Spinal cord (tissue), 10 donors: ENCODE results near the gene REC114. TPM values are rescaled to one million over a fixed set of nuclear protein-coding genes. Genes with fewer than 3 reads are reported as not detected.
"Not testable (repeated sequence)": the region's sequence is repeated elsewhere in the genome, so short reads cannot be mapped to it uniquely, and the experiment has no call there.

Experiments
- DNase-seq, 6 donors: peaks; one replicate each; pipeline versions ENCODE4 v3.0.0 to v3.0.0-alpha.2; 2013 to 2015; ENCODE audit warnings: low spot score in 6 of 6, low read depth in 4 of 6
- H3K27ac ChIP-seq: one replicate; pipeline ENCODE4 v1.5.1; 2013; ENCODE audit warnings: low read depth, low read length, control low read depth
- H3K27me3 ChIP-seq: one replicate; pipeline ENCODE4 v1.6.1; 2013; ENCODE audit warnings: low read length; ENCODE audit not compliant: control insufficient read depth, insufficient read depth
- H3K36me3 ChIP-seq: one replicate; pipeline ENCODE4 v1.6.1; 2013; ENCODE audit warnings: low read length; ENCODE audit not compliant: control insufficient read depth, insufficient read depth
- H3K4me1 ChIP-seq: one replicate; pipeline ENCODE4 v1.6.1; 2013; ENCODE audit warnings: low read length; ENCODE audit not compliant: control insufficient read depth, insufficient read depth
- H3K4me3 ChIP-seq: one replicate; pipeline ENCODE4 v1.5.1; 2013; ENCODE audit warnings: low read depth, low read length, control low read depth
- H3K9me3 ChIP-seq: one replicate; pipeline ENCODE4 v1.6.1; 2013; ENCODE audit warnings: low read length; ENCODE audit not compliant: control insufficient read depth, insufficient read depth
- WGBS: methylation state at CpG from one replicate; pipeline ENCODE4 v1.1.5; 2013; ENCODE audit warnings: missing lambda C conversion rate; ENCODE audit not compliant: insufficient coverage; 5-methylcytosine and 5-hydroxymethylcytosine counted together
- long read RNA-seq, 4 donors: transcript quantifications; one replicate each; lab custom pipeline, GENCODE V29; 2026
- polyA plus RNA-seq, 2 donors: library from polyadenylated mRNA; unstranded; fragments of 120-200 nt; gene quantifications; one replicate each; pipeline ENCODE4 v1.2.1, GENCODE V29; 2013; ENCODE audit not compliant: insufficient read length in 2 of 2
- total RNA-seq, 2 donors: library from RNA; depleted of rRNA in 1 of 2; stranded (reverse); fragments of 120-200 nt in 1 of 2; fragments of >200 nt in 1 of 2; gene quantifications; one replicate each; pipeline versions ENCODE4 v1.2.3 to v1.2.4, GENCODE V29; 2013 to 2014
- donor health status: healthy.

The REC114 gene
- not detected for total RNA-seq
- not detected for polyA plus RNA-seq
- long read RNA-seq, donor 1 = 0 reads
- long read RNA-seq, donor 2 = 0 reads
- long read RNA-seq, donor 3 = 0 reads
- long read RNA-seq, donor 4, partial matches to known transcripts = 63 of 138 reads
- long read RNA-seq, donor 4, other reads (novel, unspliced or antisense) = 75 of 138 reads

GRCh38 chr15:73442968-73443367 is at the start of gene REC114:
Gene REC114, plus strand, starts transcription at chr15:73443164. Its CDS starts 22 bp downstream, at chr15:73443186.
- Histone ChIP-seq H3K4me1 (no peaks in the 10 kb centered on the region), H3K9me3 (no peaks in the 10 kb centered on the region), H3K4me3 (no peak within 1 kb of the TSS), H3K36me3 (no peaks in the 10 kb centered on the region), H3K27ac (no peak within 1 kb of the TSS), H3K27me3 (no peaks in the 10 kb centered on the region)
- WGBS = 94% methylated on average over 20 of the region's 22 CpGs
- no peak for DNase-seq

- DNase-seq = no peak
- Histone ChIP-seq H3K4me3 (no peak overlapping the region), H3K27me3 (no peaks in the 10 kb centered on the region), H3K36me3 (no peaks in the 10 kb centered on the region), H3K9me3 (no peaks in the 10 kb centered on the region), H3K27ac (no peak overlapping the region), H3K4me1 (no peaks in the 10 kb centered on the region)
- WGBS = 78% methylated on average over 1 of the region's 2 CpGs
Measured at GRCh38 chr15:73393336-73393735, 49.6 kb upstream of the REC114 start.

- Histone ChIP-seq H3K9me3 (no peaks in the 10 kb centered on the region), H3K4me3 (no peak overlapping the region), H3K27me3 (no peaks in the 10 kb centered on the region), H3K4me1 (no peaks in the 10 kb centered on the region), H3K27ac (no peak overlapping the region), H3K36me3 (no peaks in the 10 kb centered on the region)
- DNase-seq = peak in 2 of 6 donors; percentile 11 to 38
Measured at GRCh38 chr15:73394782-73395181, 48.2 kb upstream of the REC114 start.

- 100% methylated on average over 1 of the region's 2 CpGs for WGBS
- H3K9me3 ChIP-seq = no peaks in the 10 kb centered on the region
- H3K4me1 ChIP-seq = no peaks in the 10 kb centered on the region
- H3K27ac ChIP-seq = no peak overlapping the region
- no peaks in the 10 kb centered on the region for H3K27me3 ChIP-seq
- H3K36me3 ChIP-seq = no peaks in the 10 kb centered on the region
- DNase-seq = no peak
- no peak overlapping the region for H3K4me3 ChIP-seq
Measured at GRCh38 chr15:73395671-73396070, 47.3 kb upstream of the REC114 start.

- no peaks in the 10 kb centered on the region for H3K4me1 ChIP-seq
- H3K36me3 ChIP-seq = no peaks in the 10 kb centered on the region
- WGBS = 65% methylated on average over 3 of the region's 5 CpGs
- H3K27me3 ChIP-seq = no peaks in the 10 kb centered on the region
- no peak overlapping the region for H3K27ac ChIP-seq
- no peaks in the 10 kb centered on the region for H3K9me3 ChIP-seq
- DNase-seq = no peak
- no peak overlapping the region for H3K4me3 ChIP-seq
Measured at GRCh38 chr15:73397461-73397860, 45.5 kb upstream of the REC114 start.

GRCh38 chr15:73398861-73399260 is 44.1 kb upstream of the REC114 start:
- WGBS = 100% methylated on average over 3 of the region's 4 CpGs
- no peaks in the 10 kb centered on the region for H3K27me3 ChIP-seq
- H3K4me3 ChIP-seq = no peak overlapping the region
- DNase-seq = no peak
- H3K4me1 ChIP-seq = no peaks in the 10 kb centered on the region
- H3K36me3 ChIP-seq = no peaks in the 10 kb centered on the region
- no peak overlapping the region for H3K27ac ChIP-seq
- H3K9me3 ChIP-seq = no peaks in the 10 kb centered on the region

- H3K36me3 ChIP-seq, H3K4me3 ChIP-seq, H3K27ac ChIP-seq, H3K27me3 ChIP-seq, H3K9me3 ChIP-seq, H3K4me1 ChIP-seq, DNase-seq: not testable (repeated sequence)
- WGBS = 92% methylated on average over 5 of the region's 6 CpGs
Measured at GRCh38 chr15:73400222-73400621, 42.7 kb upstream of the REC114 start.

GRCh38 chr15:73403171-73403570 is 39.8 kb upstream of the REC114 start:
- Histone ChIP-seq H3K4me3 (no peak overlapping the region), H3K9me3 (no peaks in the 10 kb centered on the region), H3K4me1 (no peaks in the 10 kb centered on the region), H3K36me3 (no peaks in the 10 kb centered on the region), H3K27me3 (no peaks in the 10 kb centered on the region), H3K27ac (no peak overlapping the region)
- DNase-seq = no peak

- no peak for DNase-seq
- no peak overlapping the region for H3K27ac ChIP-seq
- WGBS = no CpG with 5 or more reads among the region's 3 CpGs
Measured at GRCh38 chr15:73414876-73415275, 28.1 kb upstream of the REC114 start.

GRCh38 chr15:73424506-73424905 is 18.5 kb upstream of the REC114 start:
- Histone ChIP-seq H3K27ac (no peak overlapping the region), H3K9me3 (no peaks in the 10 kb centered on the region), H3K36me3 (no peaks in the 10 kb centered on the region), H3K4me1 (no peaks in the 10 kb centered on the region), H3K27me3 (no peaks in the 10 kb centered on the region), H3K4me3 (no peak overlapping the region)
- DNase-seq = no peak
- WGBS = 89% methylated on average over 1 of the region's 1 CpG

More at GRCh38 chr15:73414876-73415275, 28.1 kb upstream of the REC114 start:
- H3K36me3 ChIP-seq = no peaks in the 10 kb centered on the region
- H3K9me3 ChIP-seq = no peaks in the 10 kb centered on the region
- no peaks in the 10 kb centered on the region for H3K27me3 ChIP-seq
- no peak overlapping the region for H3K4me3 ChIP-seq
- H3K4me1 ChIP-seq = no peaks in the 10 kb centered on the region
